ENCODE results near the gene LY86.

Gene LY86

GRCh38 chr6:6570929-6571671 is 17.4 kb upstream of the LY86 start:
- DNase-seq (ENCODE audit: low read depth, low spot score): no peak

GRCh38 chr6:6575143-6575542 is 13.4 kb upstream of the LY86 start:
- DNase-seq (ENCODE audit: low read depth, low spot score): no peak

- no peak for DNase-seq (ENCODE audit: low read depth, low spot score)
Measured at GRCh38 chr6:6577735-6578134, 10.8 kb upstream of the LY86 start.

- no peak for DNase-seq (ENCODE audit: low read depth, low spot score)
Measured at GRCh38 chr6:6579281-6579680, 9.2 kb upstream of the LY86 start.

GRCh38 chr6:6580225-6580856 is 8.2 kb upstream of the LY86 start:
- DNase-seq (ENCODE audit: low read depth, low spot score): no peak

GRCh38 chr6:6581054-6581453 is 7.5 kb upstream of the LY86 start:
- no peak for DNase-seq (ENCODE audit: low read depth, low spot score)

- no peak for DNase-seq (ENCODE audit: low read depth, low spot score)
Measured at GRCh38 chr6:6582131-6582530, 6.4 kb upstream of the LY86 start.

GRCh38 chr6:6583836-6584235 is 4.7 kb upstream of the LY86 start:
- no peak for DNase-seq (ENCODE audit: low read depth, low spot score)

GRCh38 chr6:6584310-6585002 is 4.1 kb upstream of the LY86 start:
- DNase-seq (ENCODE audit: low read depth, low spot score): no peak

- DNase-seq (ENCODE audit: low read depth, low spot score): no peak
Measured at GRCh38 chr6:6585003-6585311, 3.6 kb upstream of the LY86 start.

- DNase-seq (ENCODE audit: low read depth, low spot score): no peak
Measured at GRCh38 chr6:6586167-6586566, 2.4 kb upstream of the LY86 start.

GRCh38 chr6:6586671-6587526 is 1.6 kb upstream of the LY86 start:
- no peak for DNase-seq (ENCODE audit: low read depth, low spot score)

- DNase-seq (ENCODE audit: low read depth, low spot score): no peak
Measured at GRCh38 chr6:6587696-6588063, 840 bp upstream of the LY86 start.

GRCh38 chr6:6588924-6589709 is 597 bp downstream of the LY86 start:
- no peak for DNase-seq (ENCODE audit: low read depth, low spot score)

GRCh38 chr6:6590530-6590929 is 2.0 kb downstream of the LY86 start:
- no peak for DNase-seq (ENCODE audit: low read depth, low spot score)

GRCh38 chr6:6591778-6592465 is 3.4 kb downstream of the LY86 start:
- no peak for DNase-seq (ENCODE audit: low read depth, low spot score)

- no peak for DNase-seq (ENCODE audit: low read depth, low spot score)
Measured at GRCh38 chr6:6592826-6593475, 4.4 kb downstream of the LY86 start.

- no peak for DNase-seq (ENCODE audit: low read depth, low spot score)
Measured at GRCh38 chr6:6593867-6594468, 5.4 kb downstream of the LY86 start.

GRCh38 chr6:6595025-6595424 is 6.5 kb downstream of the LY86 start:
- no peak for DNase-seq (ENCODE audit: low read depth, low spot score)

GRCh38 chr6:6595952-6596351 is 7.4 kb downstream of the LY86 start:
- DNase-seq (ENCODE audit: low read depth, low spot score): no peak

Data from ELF-1 (cell line).